Neural cell (in vitro differentiated cells): Measurements from ENCODE around the gene SNTG2.

Source experiments
- RAD21 ChIP-seq: fragments of 450-650 bp; conservative IDR thresholded peaks from 2 replicates; pipeline ENCODE4 v1.6.1; 2014; ENCODE audit warnings: antibody characterized with exemption, mild to moderate bottlenecking, moderate library complexity
- TF ChIP-seq, protein P1 (sequence below): IDR thresholded peaks from 2 replicates; pipeline ENCODE4 v1.6.1; 2012; ENCODE audit warnings: borderline replicate concordance
- TF ChIP-seq, protein P2 (sequence below): fragments of 450-650 bp; IDR thresholded peaks from 2 replicates; pipeline ENCODE4 v1.5.1; 2014; ENCODE audit warnings: antibody characterized with exemption, mild to moderate bottlenecking, moderate library complexity; ENCODE audit not compliant: poor library complexity, severe bottlenecking

DNA sequence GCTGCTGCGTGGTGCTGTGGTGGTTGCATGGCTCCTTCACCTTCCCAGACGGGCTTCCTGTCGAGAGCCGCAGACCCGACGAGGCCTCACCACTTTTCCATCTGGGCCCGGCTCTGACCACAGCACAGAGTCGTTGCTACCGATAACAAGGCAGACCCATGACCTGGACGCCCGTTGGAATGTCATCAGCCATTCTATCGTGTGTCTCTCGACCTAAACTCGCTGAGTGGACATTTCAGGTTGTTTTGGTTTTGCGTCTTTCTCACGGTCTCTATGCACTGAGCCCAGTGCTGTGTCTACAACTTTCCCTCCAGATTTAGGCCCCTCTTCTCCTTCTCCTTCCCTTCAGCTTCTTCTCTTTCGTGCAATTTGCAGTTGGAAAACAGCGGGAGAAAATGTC lies 257.9 kb downstream of the SNTG2 start:
- TF ChIP-seq, protein P1, sequence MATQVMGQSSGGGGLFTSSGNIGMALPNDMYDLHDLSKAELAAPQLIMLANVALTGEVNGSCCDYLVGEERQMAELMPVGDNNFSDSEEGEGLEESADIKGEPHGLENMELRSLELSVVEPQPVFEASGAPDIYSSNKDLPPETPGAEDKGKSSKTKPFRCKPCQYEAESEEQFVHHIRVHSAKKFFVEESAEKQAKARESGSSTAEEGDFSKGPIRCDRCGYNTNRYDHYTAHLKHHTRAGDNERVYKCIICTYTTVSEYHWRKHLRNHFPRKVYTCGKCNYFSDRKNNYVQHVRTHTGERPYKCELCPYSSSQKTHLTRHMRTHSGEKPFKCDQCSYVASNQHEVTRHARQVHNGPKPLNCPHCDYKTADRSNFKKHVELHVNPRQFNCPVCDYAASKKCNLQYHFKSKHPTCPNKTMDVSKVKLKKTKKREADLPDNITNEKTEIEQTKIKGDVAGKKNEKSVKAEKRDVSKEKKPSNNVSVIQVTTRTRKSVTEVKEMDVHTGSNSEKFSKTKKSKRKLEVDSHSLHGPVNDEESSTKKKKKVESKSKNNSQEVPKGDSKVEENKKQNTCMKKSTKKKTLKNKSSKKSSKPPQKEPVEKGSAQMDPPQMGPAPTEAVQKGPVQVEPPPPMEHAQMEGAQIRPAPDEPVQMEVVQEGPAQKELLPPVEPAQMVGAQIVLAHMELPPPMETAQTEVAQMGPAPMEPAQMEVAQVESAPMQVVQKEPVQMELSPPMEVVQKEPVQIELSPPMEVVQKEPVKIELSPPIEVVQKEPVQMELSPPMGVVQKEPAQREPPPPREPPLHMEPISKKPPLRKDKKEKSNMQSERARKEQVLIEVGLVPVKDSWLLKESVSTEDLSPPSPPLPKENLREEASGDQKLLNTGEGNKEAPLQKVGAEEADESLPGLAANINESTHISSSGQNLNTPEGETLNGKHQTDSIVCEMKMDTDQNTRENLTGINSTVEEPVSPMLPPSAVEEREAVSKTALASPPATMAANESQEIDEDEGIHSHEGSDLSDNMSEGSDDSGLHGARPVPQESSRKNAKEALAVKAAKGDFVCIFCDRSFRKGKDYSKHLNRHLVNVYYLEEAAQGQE: no peak
- TF ChIP-seq, protein P2, sequence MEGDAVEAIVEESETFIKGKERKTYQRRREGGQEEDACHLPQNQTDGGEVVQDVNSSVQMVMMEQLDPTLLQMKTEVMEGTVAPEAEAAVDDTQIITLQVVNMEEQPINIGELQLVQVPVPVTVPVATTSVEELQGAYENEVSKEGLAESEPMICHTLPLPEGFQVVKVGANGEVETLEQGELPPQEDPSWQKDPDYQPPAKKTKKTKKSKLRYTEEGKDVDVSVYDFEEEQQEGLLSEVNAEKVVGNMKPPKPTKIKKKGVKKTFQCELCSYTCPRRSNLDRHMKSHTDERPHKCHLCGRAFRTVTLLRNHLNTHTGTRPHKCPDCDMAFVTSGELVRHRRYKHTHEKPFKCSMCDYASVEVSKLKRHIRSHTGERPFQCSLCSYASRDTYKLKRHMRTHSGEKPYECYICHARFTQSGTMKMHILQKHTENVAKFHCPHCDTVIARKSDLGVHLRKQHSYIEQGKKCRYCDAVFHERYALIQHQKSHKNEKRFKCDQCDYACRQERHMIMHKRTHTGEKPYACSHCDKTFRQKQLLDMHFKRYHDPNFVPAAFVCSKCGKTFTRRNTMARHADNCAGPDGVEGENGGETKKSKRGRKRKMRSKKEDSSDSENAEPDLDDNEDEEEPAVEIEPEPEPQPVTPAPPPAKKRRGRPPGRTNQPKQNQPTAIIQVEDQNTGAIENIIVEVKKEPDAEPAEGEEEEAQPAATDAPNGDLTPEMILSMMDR: no peak
- TF ChIP-seq RAD21: no peak
